ENCODE data around the gene ARHGEF37.

- TF ChIP-seq CTCF (conservative IDR thresholded peaks at IDR 0.05 in 1 of 2, IDR thresholded peaks at IDR 0.05 in 1 of 2; ENCODE audit: extremely low read depth in 1 of 2, insufficient read depth in 1 of 2, low read depth in 1 of 2, low read length in 2 of 2) (no peak), EZH2 (IDR thresholded peaks at IDR 0.05; ENCODE audit: borderline replicate concordance, low read length) (no peak)
These were observed 19.6 kb downstream of the ARHGEF37 start for GRCh38 chr5:149600932-149601331.

Measured in mammary epithelial cell (primary cell).